Left ventricle myocardium superior (tissue), 1 donor: ENCODE measurements around the gene TALDO1. TPM values are rescaled to one million over a fixed set of nuclear protein-coding genes. Genes with fewer than 3 reads are reported as not detected.
A peak's percentile ranks its signal among the peaks of the same experiment; 100 is the strongest.

ENCODE experiments used
- ATAC-seq: fragments of 200-7000 bp; cut with Tn5 transposase; one replicate; pipeline ENCODE4 v1.9.1; 2020; ENCODE audit warnings: mild to moderate bottlenecking, moderate library complexity
- DNase-seq: peaks from one replicate; pipeline ENCODE4 v3.0.0-alpha.2; 2020
- intact Hi-C: fragments of 100-400 bp; cut with micrococcal nuclease; formaldehyde crosslinking; loops from one replicate; pipeline ENCODE4 v1.11.0; 2022
- total RNA-seq: library from RNA; stranded (reverse); fragmentation: NEBNext Ultra II Directional; extraction: Animal tissue kit (Norgen Biotek cat#: 25700); gene quantifications from one replicate; pipeline ENCODE4 v1.2.1, GENCODE V29; 2021
- donor health status: DM: no; HTN: yes; CAD: no; lungs with severe emphysema.

The TALDO1 gene
- total RNA-seq, 1 donor from 2014 or later: 103 TPM

DNA sequence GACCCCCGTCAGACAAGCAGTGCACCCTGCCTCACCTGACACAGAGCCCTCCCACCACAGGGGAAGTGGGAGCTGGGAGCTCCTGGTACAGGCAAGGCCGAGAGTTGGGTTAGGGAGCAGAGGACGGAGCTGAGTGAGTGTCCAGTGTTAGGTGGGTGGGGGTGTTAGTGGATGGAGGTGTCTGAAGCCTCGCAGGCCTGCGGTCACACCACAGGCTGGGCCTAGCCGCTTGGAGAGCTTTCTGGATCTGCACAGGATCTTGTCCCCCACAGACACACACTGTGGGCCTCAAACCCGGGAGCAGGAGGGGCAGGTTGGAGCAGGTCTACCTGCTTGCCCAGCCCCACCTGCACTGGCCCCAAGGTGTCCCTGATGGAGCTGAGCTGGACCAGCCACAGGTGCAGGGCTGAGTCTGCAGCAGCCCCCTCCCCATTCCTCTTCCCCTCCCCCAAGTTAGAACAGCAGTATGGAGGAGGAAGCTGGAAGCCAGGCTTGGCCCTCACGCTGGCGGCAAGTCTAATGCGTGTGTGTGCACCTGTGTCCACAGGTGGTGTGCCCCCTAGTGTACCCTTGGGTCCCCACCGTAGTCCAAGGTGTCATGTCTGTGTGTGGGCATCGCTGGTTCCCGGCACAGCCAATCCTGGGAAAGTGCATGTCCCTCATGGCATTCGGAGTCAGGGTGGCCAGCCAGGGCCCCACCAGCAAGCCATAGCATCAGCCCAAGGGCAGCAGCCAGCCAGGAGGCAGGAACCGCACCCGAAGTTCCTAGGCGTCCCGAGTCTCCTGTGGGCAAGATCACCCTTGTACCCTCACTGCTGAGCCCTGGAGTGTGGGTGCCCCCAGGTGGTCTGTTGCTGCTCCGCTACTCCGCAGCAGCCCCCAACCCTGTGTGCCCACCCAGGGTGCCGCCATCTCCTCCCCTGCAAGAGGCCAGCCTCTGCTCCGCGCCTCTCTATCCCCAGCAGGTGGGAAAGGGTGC is 32.0 kb downstream of the TALDO1 start:
- intact Hi-C loops: no loop called here
- ATAC-seq (no peak), DNase-seq (no peak)

DNA sequence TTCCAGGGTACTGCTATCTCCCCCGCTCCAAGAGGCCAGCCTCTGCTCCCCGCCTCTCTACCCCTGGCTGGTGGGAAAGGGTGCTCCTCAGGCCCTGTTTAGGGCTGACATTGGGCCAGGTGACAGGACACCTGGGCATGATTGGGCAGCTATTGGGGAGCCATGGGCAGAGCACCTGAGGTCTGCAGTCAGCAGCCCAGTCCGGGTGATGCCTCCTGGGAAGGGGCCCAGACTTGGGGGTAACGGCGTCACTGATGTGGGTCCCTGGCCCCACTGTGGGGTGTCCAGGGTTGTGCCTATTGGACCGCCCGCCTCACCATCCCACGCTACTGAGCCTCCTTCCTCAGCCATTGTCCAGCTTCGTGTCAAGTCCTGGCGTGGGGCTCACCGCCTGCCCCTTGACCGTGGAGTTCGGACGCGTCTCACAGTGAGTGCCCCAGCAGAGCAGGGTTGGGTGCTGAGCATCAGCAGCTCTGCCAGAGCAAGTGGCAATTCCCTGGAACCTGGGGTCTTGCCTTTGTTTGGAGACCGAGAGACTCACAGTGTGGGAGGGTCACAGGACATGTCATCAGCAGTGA is 32.8 kb downstream of the TALDO1 start:
- intact Hi-C loops: no loop called here
- DNase-seq (no peak), ATAC-seq (no peak)

- intact Hi-C loops: no loop called here
- ATAC-seq: no peak
- no peak for DNase-seq
Measured at GRCh38 chr11:782264-783174, 35.3 kb downstream of the TALDO1 start.

GRCh38 chr11:783581-784015 is 36.3 kb downstream of the TALDO1 start:
- intact Hi-C loops: no loop called here
- peak; percentile 84 for DNase-seq
- peak; percentile 81 for ATAC-seq

- intact Hi-C loops: no loop called here
- DNase-seq: no peak
- no peak for ATAC-seq
Measured at GRCh38 chr11:786235-787083, 39.2 kb downstream of the TALDO1 start.

GRCh38 chr11:787084-787675 is 39.9 kb downstream of the TALDO1 start:
- no peak for ATAC-seq
- DNase-seq: no peak
- intact Hi-C loops: no loop called here

DNA sequence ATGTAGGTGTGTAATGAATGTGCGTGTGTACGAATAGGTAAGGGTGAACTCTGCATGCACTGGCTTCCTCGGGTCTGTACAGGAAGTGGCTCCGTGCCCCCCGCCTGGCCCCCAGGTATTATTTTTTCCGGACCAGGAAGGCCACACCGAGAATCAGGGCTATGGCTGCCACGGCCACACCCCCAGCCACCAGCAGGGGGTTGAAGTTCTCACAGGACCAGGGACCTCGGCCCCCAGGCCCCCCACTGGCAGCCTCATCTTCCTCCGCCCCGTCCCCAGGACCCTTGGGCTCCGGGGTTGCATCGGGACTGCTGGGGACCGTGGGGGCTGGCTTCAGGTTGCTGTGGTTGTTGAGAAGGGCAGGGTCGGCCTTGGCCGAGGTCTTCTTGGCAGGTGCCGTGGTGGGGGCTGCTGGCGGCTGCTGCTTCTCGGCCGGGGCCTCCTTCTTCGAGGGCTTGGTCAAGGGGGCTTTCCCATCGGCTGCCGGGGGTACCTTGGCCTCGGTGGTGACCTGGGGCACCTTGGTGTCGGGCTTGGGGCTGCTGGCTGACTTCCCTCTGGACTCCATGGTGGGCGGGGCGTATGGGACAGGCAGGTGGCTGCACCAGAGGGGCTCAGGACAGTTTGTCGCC is 40.9 kb downstream of the TALDO1 start:
- DNase-seq (no peak), ATAC-seq (no peak)
- intact Hi-C loops: no loop called here

- ATAC-seq (no peak), DNase-seq (no peak)
Measured at GRCh38 chr11:788953-789940, 42.0 kb downstream of the TALDO1 start.

GRCh38 chr11:789943-790342 is 42.7 kb downstream of the TALDO1 start, which contains the start of gene CEND1:
CEND1 (minus strand) TSS chr11:790090; CDS start chr11:788576, 1,514 bp downstream.
- ATAC-seq: peak; percentile 22
- intact Hi-C loops: no loop called here
- DNase-seq: peak; percentile 64

More at GRCh38 chr11:788953-789940, 42.0 kb downstream of the TALDO1 start:
- intact Hi-C loops: no loop called here

DNA sequence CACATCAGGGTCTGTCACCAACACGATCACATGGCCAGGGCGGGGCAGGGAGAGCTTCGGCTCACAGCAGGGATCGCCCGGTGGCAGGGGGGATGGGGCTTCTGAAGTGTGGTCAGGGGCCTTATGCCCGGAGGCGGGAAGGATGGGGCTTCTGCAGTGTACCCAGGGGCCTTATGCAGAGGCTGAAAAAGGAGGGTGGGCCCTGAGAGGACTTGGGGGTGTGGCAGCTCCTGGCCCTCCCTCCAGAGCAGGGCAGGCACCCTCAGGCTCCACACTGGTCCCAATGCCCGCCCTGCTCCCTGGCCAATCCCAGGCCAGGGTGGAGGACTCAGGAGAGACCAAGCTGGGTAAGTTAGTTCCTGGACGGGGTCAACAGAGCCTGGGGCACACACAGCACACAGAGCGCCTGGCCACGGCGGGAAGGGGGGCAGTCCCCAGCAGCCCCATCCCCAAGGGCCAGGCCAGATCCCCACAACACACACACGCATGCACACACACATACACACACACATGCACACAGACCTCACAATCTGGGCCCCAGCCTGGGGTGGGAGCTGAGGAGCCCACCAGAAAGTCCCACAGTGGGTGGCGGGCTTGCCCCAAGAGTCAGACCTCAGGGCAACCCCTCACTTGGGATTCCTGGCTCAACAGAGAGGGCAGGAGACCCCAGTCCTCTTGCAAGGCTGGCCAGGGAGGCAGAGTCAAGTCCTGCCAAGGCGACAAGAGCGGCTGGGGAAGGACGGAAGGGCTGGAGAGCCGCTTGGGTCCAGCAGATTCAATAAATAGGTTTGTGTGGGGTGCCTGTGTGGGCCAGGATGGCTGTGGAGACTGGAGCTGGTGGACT is 43.7 kb downstream of the TALDO1 start:
- DNase-seq (peak; percentile 23), ATAC-seq (no peak)
- intact Hi-C loops: no loop called here

DNA sequence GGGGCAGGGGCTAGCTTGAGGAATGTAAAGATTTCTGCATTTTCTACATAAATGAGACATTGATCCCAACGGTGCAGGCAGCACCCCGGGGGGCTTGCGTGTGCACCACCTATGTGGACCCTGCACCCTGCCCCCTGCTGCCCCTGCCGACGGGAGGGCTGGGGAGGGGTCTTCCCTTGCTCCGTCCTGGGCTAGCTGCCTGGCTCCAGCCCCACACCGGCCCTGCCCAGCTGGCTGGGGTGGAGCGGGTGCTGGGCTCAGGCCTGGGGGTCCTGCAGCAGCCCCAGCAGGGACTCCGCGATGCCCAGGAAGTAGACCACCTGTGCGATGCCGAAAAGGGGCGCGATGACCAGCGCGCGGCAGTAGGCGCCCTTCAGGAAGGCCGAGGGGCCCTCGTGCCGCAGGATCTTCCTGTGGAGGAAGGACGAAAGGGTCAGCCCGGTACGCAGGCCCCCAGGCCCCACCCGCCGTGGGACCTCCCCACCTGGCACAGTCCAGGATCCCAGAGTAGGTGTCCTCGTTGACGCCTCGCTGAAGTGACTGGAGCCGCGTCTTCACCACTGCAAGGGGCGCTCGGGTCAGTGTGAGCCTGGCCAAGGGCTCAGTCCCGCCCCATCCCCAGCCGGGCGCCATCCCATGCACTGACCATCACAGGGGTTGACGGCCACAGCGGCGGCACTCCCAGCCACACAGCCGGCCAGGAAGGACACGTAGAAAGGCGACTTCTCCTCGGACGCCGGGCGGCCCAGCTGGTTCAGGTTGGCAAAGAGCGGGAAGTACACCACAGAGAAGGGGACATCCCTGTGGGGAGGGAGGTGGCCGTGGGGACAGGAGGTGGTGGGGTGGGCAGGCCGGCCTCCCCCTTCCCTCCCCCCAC is 44.6 kb downstream of the TALDO1 start:
- DNase-seq (no peak), ATAC-seq (no peak)
- intact Hi-C loops: no loop called here

- intact Hi-C loops: no loop called here
- ATAC-seq (no peak), DNase-seq (no peak)
Measured at GRCh38 chr11:792535-792821, 45.2 kb downstream of the TALDO1 start.

DNA sequence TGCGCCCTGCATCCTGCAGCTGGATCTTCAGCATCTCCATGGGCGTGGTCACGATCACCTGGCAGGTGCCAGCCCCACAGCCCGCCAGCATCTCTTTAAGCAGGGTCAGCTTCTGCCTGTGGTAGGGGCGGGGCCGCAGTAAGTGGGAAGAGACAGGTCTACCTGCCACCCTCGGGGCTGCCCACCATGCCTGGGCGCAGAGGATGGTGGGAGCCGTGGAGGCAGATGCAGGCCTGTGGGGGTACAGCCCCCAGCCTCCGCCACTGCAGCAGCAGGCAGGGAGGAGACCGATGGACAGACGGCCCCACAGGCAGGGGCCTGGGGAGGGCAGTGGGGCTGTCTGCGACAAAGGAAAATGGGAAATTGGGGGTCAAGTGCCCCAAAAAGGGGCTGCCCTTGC is 45.6 kb downstream of the TALDO1 start:
- intact Hi-C loops: no loop called here
- DNase-seq: no peak
- no peak for ATAC-seq

DNA sequence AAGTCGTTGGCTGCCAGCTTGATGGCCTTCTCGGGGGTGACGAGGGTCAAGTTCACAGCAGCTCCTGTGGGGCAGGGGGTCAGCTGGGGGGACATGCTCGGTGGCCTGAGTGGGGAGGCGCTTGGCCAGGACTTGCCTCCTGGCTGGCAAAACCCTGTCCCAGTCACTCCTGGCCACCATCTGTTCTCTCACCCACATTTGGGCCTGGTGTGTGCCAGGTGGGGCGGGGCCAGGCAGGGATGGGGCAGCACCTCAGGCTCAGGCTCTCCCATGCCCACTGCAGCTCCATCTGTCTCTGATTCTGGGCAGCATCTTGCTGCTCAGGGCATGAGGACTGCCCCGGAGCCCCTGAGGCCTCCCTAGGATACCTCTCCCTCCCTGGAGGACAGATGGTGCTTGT is 46.3 kb downstream of the TALDO1 start:
- intact Hi-C loops: no loop called here
- no peak for ATAC-seq
- no peak for DNase-seq
